Panc1 (cell line): ENCODE measurements around the gene BTBD9.

Source experiments
- CTCF ChIP-seq: fragments of 450-650 bp; IDR thresholded peaks from 2 replicates; pipeline ENCODE4 v1.5.1; 2017; ENCODE audit warnings: mild to moderate bottlenecking
- POLR2AphosphoS5 ChIP-seq: IDR thresholded peaks from 2 replicates; pipeline ENCODE4 v1.6.1; 2012; ENCODE audit warnings: mild to moderate bottlenecking, low read depth, low read length, moderate library complexity
- REST ChIP-seq, 2 experiments: IDR thresholded peaks; 2 replicates each; pipeline ENCODE4 v1.6.1; 2011 to 2012; ENCODE audit warnings: low read depth in 2 of 2, control low read depth in 1 of 2, low read length in 1 of 2, mild to moderate bottlenecking in 1 of 2, moderate library complexity in 1 of 2; ENCODE audit not compliant: insufficient read depth in 1 of 2
- SIN3A ChIP-seq: IDR thresholded peaks from 2 replicates; pipeline ENCODE4 v1.6.1; 2012; ENCODE audit warnings: low read depth, mild to moderate bottlenecking, low read length, moderate library complexity, borderline replicate concordance; ENCODE audit not compliant: insufficient read depth
- TCF7L2 ChIP-seq: IDR thresholded peaks from 2 replicates; pipeline ENCODE4 v1.6.1; 2011; ENCODE audit warnings: mild to moderate bottlenecking, low read depth, low read length, inconsistent platforms

GRCh38 chr6:38470548-38470947 is 169.2 kb downstream of the BTBD9 start:
- TF ChIP-seq CTCF: no peak
- no peak for TF ChIP-seq SIN3A
- no peak for TF ChIP-seq POLR2AphosphoS5
- no peak for TF ChIP-seq REST (IDR thresholded peaks at IDR 0.05; ENCODE audit: insufficient read depth in 1 of 2, low read depth in 2 of 2, low read length in 1 of 2)
- TF ChIP-seq TCF7L2: no peak
